Tibial nerve (tissue), 3 donors: ENCODE data around the gene DDX59.

Experiments used
- POLR2A ChIP-seq, 2 donors: fragments of 450-650 bp; IDR thresholded peaks; one replicate each; pipeline ENCODE4 v1.6.1; 2017; ENCODE audit warnings: antibody characterized with exemption in 2 of 2, mild to moderate bottlenecking in 2 of 2, moderate library complexity in 2 of 2
- TF ChIP-seq, protein P1 (sequence below), 5 experiments: fragments of 200-600 bp in 3 of 5; fragments of 450-650 bp in 2 of 5; sonication (generic) in 3 of 5; IDR thresholded peaks; one replicate each; pipeline ENCODE4 v1.5.1; 2016 to 2019; ENCODE audit warnings: antibody characterized with exemption in 5 of 5, mild to moderate bottlenecking in 3 of 5, moderate library complexity in 2 of 5

DNA sequence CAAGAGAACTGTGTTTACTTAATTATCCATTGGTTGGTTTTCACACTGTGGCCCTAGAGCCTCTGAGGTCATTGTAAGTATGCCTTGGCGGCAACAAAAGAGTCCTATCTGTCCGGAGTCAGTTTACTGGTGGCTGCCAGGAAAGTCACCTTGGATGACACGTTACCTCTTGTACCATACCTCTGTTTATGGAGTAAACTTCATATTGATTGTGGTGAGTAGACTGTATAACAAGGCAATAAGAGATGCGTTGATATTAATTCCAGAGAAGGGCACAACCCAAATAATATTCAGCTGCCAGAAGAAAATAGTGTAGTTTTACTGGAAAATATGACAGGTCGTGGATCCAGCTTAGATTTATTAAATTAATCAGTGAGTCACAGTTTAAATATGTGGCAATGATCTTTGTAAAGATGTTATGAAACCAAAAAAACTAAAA is 28.7 kb downstream of the DDX59 start:
- TF ChIP-seq POLR2A (IDR thresholded peaks at IDR 0.05): no peak
- TF ChIP-seq, protein P1, sequence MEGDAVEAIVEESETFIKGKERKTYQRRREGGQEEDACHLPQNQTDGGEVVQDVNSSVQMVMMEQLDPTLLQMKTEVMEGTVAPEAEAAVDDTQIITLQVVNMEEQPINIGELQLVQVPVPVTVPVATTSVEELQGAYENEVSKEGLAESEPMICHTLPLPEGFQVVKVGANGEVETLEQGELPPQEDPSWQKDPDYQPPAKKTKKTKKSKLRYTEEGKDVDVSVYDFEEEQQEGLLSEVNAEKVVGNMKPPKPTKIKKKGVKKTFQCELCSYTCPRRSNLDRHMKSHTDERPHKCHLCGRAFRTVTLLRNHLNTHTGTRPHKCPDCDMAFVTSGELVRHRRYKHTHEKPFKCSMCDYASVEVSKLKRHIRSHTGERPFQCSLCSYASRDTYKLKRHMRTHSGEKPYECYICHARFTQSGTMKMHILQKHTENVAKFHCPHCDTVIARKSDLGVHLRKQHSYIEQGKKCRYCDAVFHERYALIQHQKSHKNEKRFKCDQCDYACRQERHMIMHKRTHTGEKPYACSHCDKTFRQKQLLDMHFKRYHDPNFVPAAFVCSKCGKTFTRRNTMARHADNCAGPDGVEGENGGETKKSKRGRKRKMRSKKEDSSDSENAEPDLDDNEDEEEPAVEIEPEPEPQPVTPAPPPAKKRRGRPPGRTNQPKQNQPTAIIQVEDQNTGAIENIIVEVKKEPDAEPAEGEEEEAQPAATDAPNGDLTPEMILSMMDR (IDR thresholded peaks at IDR 0.05): no peak
